Effector memory CD8-positive, alpha-beta T cell (primary cell): ENCODE measurements around the gene KEL.
"Not testable (repeated sequence)": the region's sequence is repeated elsewhere in the genome, so short reads cannot be mapped to it uniquely, and the experiment has no call there.

ENCODE experiments used
- ATAC-seq: fragments of 150-1000 bp; cut with Tn5 transposase; replicated peaks from 2 replicates; pipeline ENCODE4 v1.10.0; 2021; ENCODE audit warnings: mild to moderate bottlenecking, moderate library complexity
- DNase-seq, 3 experiments: peaks; one replicate each; pipeline ENCODE4 v3.0.0; 2021
- H3K27ac Mint-ChIP-seq, 2 donors: one replicate each; pipeline ENCODE4 v1.8.0; 2022; ENCODE audit warnings: mild to moderate bottlenecking in 2 of 2, mixed read lengths in 2 of 2, moderate library complexity in 2 of 2
- H3K27me3 Mint-ChIP-seq, 2 donors: one replicate each; pipeline ENCODE4 v1.8.0; 2022; ENCODE audit warnings: mixed read lengths in 2 of 2
- H3K36me3 Mint-ChIP-seq: one replicate; pipeline ENCODE4 v1.8.0; 2022; ENCODE audit warnings: mild to moderate bottlenecking, moderate library complexity, mixed read lengths; ENCODE audit not compliant: insufficient read depth
- H3K4me1 Mint-ChIP-seq, 2 donors: one replicate each; pipeline ENCODE4 v1.8.0; 2022; ENCODE audit warnings: low read depth in 2 of 2, mixed read lengths in 2 of 2
- H3K4me3 Mint-ChIP-seq, 2 donors: one replicate each; pipeline ENCODE4 v1.8.0; 2022; ENCODE audit warnings: mild to moderate bottlenecking in 2 of 2, mixed read lengths in 2 of 2, moderate library complexity in 2 of 2
- H3K9me3 Mint-ChIP-seq, 2 donors: one replicate each; pipeline ENCODE4 v1.8.0; 2022; ENCODE audit warnings: mixed read lengths in 2 of 2

KEL gene

GRCh38 chr7:142983825-142984224, 21.7 kb upstream of the KEL start:
- H3K4me1 Mint-ChIP-seq, result no peaks in the 10 kb centered on the region

GRCh38 chr7:142978402-142978801, 16.2 kb upstream of the KEL start:
- not testable (repeated sequence) for H3K4me3 Mint-ChIP-seq, H3K27ac Mint-ChIP-seq, H3K4me1 Mint-ChIP-seq, ATAC-seq, H3K36me3 Mint-ChIP-seq, DNase-seq, H3K9me3 Mint-ChIP-seq
- peaks cover 25 to 43% of the 10 kb centered on the region in 2 donors for H3K27me3 Mint-ChIP-seq

More at GRCh38 chr7:142983825-142984224, 21.7 kb upstream of the KEL start:
- Mint-ChIP-seq H3K36me3 (no peaks in the 10 kb centered on the region), H3K4me3 (no peak overlapping the region), H3K27me3 (peaks cover 43 to 49% of the 10 kb centered on the region in 2 donors), H3K27ac (no peak overlapping the region), H3K9me3 (peaks cover 0 to 1% of the 10 kb centered on the region in 2 donors)
- DNase-seq, result no peak
- ATAC-seq, result no peak

GRCh38 chr7:142974626-142975025, 12.5 kb upstream of the KEL start:
- DNase-seq (no peak), ATAC-seq (no peak)
- no peaks in the 10 kb centered on the region for H3K36me3 Mint-ChIP-seq
- no peaks in the 10 kb centered on the region for H3K9me3 Mint-ChIP-seq
- peaks cover 33 to 36% of the 10 kb centered on the region in 2 donors for H3K27me3 Mint-ChIP-seq
- no peak overlapping the region for H3K4me3 Mint-ChIP-seq
- no peak overlapping the region for H3K27ac Mint-ChIP-seq
- no peaks in the 10 kb centered on the region for H3K4me1 Mint-ChIP-seq

GRCh38 chr7:142969183-142969582, 7.0 kb upstream of the KEL start:
- no peak overlapping the region for H3K27ac Mint-ChIP-seq
- ATAC-seq (no peak), DNase-seq (no peak)
- no peaks in the 10 kb centered on the region for H3K9me3 Mint-ChIP-seq
- peaks cover 66 to 71% of the 10 kb centered on the region in 2 donors for H3K27me3 Mint-ChIP-seq
- no peaks in the 10 kb centered on the region for H3K36me3 Mint-ChIP-seq
- no peaks in the 10 kb centered on the region for H3K4me1 Mint-ChIP-seq
- H3K4me3 Mint-ChIP-seq, result no peak overlapping the region

- Mint-ChIP-seq H3K27me3 (peaks cover 71 to 76% of the 10 kb centered on the region in 2 donors), H3K36me3 (no peaks in the 10 kb centered on the region), H3K27ac (no peak overlapping the region), H3K4me1 (no peaks in the 10 kb centered on the region), H3K9me3 (no peaks in the 10 kb centered on the region), H3K4me3 (no peak overlapping the region)
- ATAC-seq (no peak), DNase-seq (no peak)
Measured at GRCh38 chr7:142968229-142968628, 6.1 kb upstream of the KEL start.

- no peaks in the 10 kb centered on the region for H3K9me3 Mint-ChIP-seq
- no peaks in the 10 kb centered on the region for H3K4me1 Mint-ChIP-seq
- ATAC-seq (no peak), DNase-seq (no peak)
- H3K4me3 Mint-ChIP-seq, result no peak overlapping the region
- no peaks in the 10 kb centered on the region for H3K36me3 Mint-ChIP-seq
- peaks cover 66 to 68% of the 10 kb centered on the region in 2 donors for H3K27me3 Mint-ChIP-seq
- no peak overlapping the region for H3K27ac Mint-ChIP-seq
Measured at GRCh38 chr7:142964502-142965246, 2.5 kb upstream of the KEL start.

GRCh38 chr7:142963993-142964392, 1.8 kb upstream of the KEL start:
- DNase-seq, result no peak
- H3K36me3 Mint-ChIP-seq, result no peaks in the 10 kb centered on the region
- H3K27ac Mint-ChIP-seq, result no peak overlapping the region
- H3K4me3 Mint-ChIP-seq, result no peak overlapping the region
- no peaks in the 10 kb centered on the region for H3K9me3 Mint-ChIP-seq
- H3K4me1 Mint-ChIP-seq, result no peaks in the 10 kb centered on the region
- peaks cover 63 to 70% of the 10 kb centered on the region in 2 donors for H3K27me3 Mint-ChIP-seq
- ATAC-seq, result no peak

- Mint-ChIP-seq H3K4me3 (no peak overlapping the region), H3K27me3 (peaks cover 53 to 61% of the 10 kb centered on the region in 2 donors), H3K27ac (no peak overlapping the region), H3K9me3 (no peaks in the 10 kb centered on the region), H3K4me1 (no peaks in the 10 kb centered on the region), H3K36me3 (no peaks in the 10 kb centered on the region)
- no peak for ATAC-seq
- DNase-seq, result no peak
Measured at GRCh38 chr7:142962991-142963390, 828 bp upstream of the KEL start.

GRCh38 chr7:142961595-142961972, 579 bp downstream of the KEL start:
- ATAC-seq (no peak), DNase-seq (no peak)
- H3K9me3 Mint-ChIP-seq, result no peaks in the 10 kb centered on the region
- H3K4me3 Mint-ChIP-seq, result no peak overlapping the region
- no peak overlapping the region for H3K27ac Mint-ChIP-seq
- no peaks in the 10 kb centered on the region for H3K36me3 Mint-ChIP-seq
- peaks cover 39 to 47% of the 10 kb centered on the region in 2 donors for H3K27me3 Mint-ChIP-seq
- H3K4me1 Mint-ChIP-seq, result no peaks in the 10 kb centered on the region

- H3K4me3 Mint-ChIP-seq, result no peak overlapping the region
- H3K27ac Mint-ChIP-seq, result no peak overlapping the region
- no peaks in the 10 kb centered on the region for H3K36me3 Mint-ChIP-seq
- peaks cover 39 to 47% of the 10 kb centered on the region in 2 donors for H3K27me3 Mint-ChIP-seq
- H3K4me1 Mint-ChIP-seq, result no peaks in the 10 kb centered on the region
- ATAC-seq, result no peak
- no peak for DNase-seq
- H3K9me3 Mint-ChIP-seq, result peaks cover 2 to 5% of the 10 kb centered on the region in 2 donors
Measured at GRCh38 chr7:142960955-142961512, 1.1 kb downstream of the KEL start.

GRCh38 chr7:142959202-142959601, 3.0 kb downstream of the KEL start:
- H3K27ac Mint-ChIP-seq, result no peak overlapping the region
- peaks cover 36% of the 10 kb centered on the region in 2 donors for H3K27me3 Mint-ChIP-seq
- no peak for ATAC-seq
- no peaks in the 10 kb centered on the region for H3K36me3 Mint-ChIP-seq
- peaks cover 11 to 13% of the 10 kb centered on the region in 2 donors for H3K9me3 Mint-ChIP-seq
- no peaks in the 10 kb centered on the region for H3K4me1 Mint-ChIP-seq
- DNase-seq, result no peak
- no peak overlapping the region for H3K4me3 Mint-ChIP-seq

- Mint-ChIP-seq H3K36me3 (no peaks in the 10 kb centered on the region), H3K9me3 (peaks cover 11 to 20% of the 10 kb centered on the region in 2 donors), H3K4me3 (no peak overlapping the region), H3K4me1 (no peaks in the 10 kb centered on the region), H3K27ac (no peak overlapping the region), H3K27me3 (peaks cover 23% of the 10 kb centered on the region in 2 donors)
- no peak for DNase-seq
- no peak for ATAC-seq
Measured at GRCh38 chr7:142957723-142958122, 4.4 kb downstream of the KEL start.

GRCh38 chr7:142956951-142957623, 5.1 kb downstream of the KEL start:
- Mint-ChIP-seq H3K27ac (no peak overlapping the region), H3K9me3 (peaks cover 11 to 20% of the 10 kb centered on the region in 2 donors), H3K27me3 (peaks cover 23% of the 10 kb centered on the region in 2 donors), H3K36me3 (no peaks in the 10 kb centered on the region), H3K4me3 (no peak overlapping the region), H3K4me1 (no peaks in the 10 kb centered on the region)
- ATAC-seq, result no peak
- no peak for DNase-seq
